ENCODE results near the gene PTPRM.
"Not testable (repeated sequence)": the region's sequence is repeated elsewhere in the genome, so short reads cannot be mapped to it uniquely, and the experiment has no call there.

The PTPRM gene

DNA sequence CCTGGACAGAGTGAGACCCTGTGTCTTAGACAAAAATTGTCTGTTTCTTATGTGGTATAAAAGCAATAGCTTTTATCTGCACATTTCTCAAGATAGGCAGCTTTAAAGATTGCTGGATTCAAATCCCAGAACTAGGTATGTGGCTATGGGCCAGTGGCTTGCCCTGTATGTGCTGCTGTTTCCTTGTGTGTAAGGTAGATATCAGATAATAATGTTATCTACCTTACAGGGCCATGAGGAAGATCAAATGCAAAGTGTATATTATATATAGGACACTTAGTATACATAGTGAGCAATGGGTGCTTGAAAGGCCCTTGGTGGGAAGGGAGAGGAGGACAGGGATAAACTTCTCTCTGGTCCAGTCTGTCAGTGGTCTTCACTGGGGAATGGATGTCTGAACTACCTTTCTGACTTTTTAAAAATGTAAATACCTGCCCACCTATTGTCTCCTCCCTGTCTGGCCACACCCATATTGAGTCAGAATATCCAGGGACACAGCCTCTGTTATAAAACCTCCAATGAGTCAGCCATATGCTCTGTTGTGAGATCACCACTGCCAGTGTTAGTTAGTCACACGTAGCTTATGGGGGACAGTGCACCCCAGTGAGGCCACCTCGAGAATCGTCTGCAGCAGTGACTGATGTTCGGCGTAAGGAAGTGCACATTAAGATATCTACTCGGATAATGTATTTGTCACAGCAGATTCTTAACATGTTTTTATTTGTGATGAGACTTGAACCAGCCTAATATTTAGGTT is 383.4 kb downstream of the PTPRM start:
- no peak for DNase-seq (ENCODE audit: low read depth)

DNA sequence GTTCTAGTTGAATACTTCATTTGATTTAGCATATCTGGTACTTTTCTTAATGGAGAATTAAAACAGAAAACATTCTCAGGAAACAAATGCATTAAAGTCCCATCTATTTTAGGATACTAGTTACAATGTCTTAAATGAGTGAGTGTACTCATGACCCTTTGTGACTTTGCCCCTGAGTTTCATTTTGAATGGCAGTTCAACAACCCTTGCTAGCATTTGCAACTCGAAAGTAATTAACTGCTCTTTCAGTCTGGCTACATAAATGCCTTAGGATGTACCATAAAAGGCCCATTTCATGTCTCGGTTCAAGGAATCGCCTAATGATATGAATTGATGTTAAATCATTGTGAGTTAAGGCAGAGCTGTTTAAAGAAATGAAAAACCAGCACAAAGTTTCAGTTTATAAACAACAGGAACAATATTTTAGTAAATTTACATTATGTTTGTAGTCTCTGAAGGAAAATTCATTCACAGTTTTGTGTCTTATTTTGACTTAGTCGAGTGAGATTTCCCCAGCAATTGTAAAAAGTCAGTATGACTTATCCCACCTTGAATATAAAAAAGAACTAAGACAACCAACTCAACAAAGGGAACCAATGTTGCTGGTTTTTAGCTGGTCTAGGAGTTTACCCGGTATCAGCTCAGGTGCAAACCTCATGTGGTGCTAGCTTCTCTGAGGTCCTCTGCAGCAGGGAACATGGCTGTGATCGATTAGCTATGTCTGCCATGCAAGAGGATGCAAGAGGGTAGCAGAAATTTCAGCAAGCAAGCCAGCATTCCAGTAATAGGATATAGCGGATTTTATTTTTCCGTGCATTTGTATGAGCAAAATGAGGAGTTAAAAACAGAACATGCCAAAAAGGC is 386.2 kb downstream of the PTPRM start:
- no peak for DNase-seq (ENCODE audit: low read depth)

DNA sequence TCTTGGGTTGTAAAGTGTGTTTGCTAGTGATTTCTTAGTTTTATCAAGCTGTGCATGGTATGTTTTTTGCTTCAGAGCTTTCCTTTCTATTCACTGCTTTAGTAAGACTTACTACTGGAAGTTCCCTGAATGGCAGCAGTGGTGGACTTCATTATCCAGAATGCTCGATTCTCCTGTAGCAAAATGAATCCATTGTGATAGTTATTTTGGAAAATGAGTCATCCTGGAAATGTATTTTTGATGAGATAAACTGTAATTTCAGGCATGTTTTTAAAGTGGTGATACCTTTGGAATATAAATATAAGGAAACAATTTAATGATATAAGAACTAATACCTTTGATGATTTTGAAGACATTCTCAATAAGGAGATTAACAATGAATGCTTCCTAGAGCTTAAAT is 387.1 kb downstream of the PTPRM start:
- DNase-seq (ENCODE audit: low read depth): no peak

DNA sequence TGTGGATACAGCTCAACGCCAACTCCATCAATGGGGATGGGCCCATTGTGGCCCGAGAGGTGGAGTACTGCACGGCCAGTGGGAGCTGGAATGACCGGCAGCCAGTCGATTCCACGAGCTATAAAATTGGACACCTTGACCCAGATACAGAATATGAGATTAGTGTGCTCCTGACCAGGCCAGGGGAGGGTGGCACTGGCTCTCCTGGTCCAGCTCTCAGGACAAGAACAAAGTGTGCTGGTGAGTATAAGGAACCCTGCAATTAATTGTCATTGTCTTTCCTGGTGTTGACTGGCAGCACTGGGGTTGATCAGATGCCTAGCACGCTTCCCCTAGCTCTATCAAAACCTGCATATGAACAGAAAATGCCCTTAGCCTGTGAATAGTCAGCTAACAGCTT is 388.1 kb downstream of the PTPRM start:
- no peak for DNase-seq (ENCODE audit: low read depth)

GRCh38 chr18:7957297-7957696 is 390.2 kb downstream of the PTPRM start:
- DNase-seq (ENCODE audit: low read depth): no peak

- no peak for DNase-seq (ENCODE audit: low read depth)
Observed at GRCh38 chr18:7958081-7958896, 391.2 kb downstream of the PTPRM start.

GRCh38 chr18:7958897-7959146 is 391.7 kb downstream of the PTPRM start:
- no peak for DNase-seq (ENCODE audit: low read depth)

- not testable (repeated sequence) for DNase-seq (ENCODE audit: low read depth)
Observed at GRCh38 chr18:7966682-7967081, 399.6 kb downstream of the PTPRM start.

DNA sequence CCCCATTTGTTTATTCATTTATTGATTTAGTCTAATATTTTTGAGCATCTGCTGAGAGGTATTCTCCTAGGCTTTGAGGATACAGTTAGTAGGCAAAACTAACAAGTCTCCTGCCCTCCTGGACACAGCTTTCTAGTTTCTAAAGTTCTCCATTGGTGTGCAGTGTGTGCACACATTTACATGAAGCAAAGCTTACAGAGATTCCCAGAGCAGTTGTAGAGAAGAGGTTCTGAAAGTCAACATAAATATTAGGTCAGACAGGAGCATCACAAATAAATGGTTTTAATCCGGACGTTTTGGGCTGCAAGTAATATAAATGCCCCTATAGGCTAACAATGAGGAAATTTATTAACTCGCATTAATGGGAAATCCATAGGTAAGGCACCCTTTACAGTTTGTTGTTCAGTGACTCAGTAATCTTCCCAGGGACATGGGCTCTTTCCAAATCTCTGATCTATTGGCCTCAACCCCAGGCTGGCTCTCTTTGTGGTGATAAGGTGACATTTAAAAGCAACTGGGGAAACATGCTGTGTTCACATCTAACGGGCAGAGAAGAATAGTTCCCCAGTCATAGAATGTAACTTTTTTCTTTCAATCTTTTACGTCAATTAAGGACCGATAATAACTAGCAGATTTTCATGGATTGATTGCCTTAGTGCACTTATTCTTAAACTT is 407.2 kb downstream of the PTPRM start:
- DNase-seq (ENCODE audit: low read depth): no peak

GRCh38 chr18:7977897-7978296 is 410.8 kb downstream of the PTPRM start:
- no peak for DNase-seq (ENCODE audit: low read depth)

GRCh38 chr18:7978834-7979233 is 411.7 kb downstream of the PTPRM start:
- DNase-seq (ENCODE audit: low read depth): no peak

DNA sequence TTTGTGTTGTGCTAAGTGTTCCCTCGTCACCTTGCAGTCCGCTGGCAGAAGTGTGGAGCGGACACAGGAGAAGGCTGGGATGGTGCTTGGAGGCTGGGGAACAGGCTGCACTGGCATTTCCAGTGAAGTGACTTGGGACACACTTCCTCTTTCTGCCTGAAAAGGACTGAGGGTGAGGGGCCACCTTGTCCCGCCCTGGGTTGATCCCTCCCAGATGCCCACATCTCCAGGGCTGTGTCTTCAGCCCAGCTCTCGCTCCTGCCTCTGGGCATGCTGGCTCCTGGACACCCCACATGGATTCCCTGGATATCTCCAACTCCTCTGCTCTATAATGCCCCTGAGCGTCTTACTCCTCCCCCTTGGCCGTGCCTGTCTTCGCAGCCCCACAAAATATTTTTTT is 412.6 kb downstream of the PTPRM start:
- DNase-seq (ENCODE audit: low read depth): no peak

GRCh38 chr18:7980136-7980535 is 413.0 kb downstream of the PTPRM start:
- no peak for DNase-seq (ENCODE audit: low read depth)

DNA sequence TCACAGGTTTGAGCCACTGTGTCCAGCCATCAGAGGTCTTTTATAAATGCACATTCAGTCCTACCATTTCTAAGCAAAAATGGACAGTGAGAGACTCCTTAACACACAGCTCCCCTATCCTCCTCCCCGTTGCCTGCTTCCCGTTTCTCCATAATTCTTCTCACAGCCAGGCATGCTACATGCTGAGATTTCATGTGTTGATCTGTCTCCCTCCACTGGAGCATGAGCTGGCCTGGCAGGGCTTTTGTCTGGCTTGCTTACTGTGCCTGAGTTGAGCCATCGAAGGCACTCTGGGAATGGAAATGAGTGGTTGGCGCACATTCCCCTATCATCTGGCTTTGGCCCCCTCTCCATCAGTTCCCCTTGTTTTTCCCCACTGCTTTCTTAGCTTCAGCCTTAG is 413.5 kb downstream of the PTPRM start:
- DNase-seq (ENCODE audit: low read depth): no peak

DNA sequence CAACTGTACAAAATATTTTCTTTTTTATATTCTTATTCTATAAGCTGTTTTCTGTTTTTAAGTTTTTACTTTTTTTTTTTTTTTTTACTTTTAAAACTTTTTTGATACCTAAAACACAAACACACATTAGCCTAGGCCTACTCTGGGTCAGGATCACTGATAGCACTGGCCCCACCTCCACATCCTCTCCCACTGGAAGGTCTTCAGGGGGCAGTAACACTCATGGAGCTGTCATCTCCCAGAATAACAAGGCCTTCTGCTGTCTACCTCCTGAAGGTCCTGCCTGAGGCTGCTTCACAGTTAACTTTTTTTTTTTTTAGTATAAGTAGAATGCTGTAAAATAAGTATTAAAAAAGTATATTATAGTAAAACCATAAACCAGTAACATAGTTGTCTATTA is 415.1 kb downstream of the PTPRM start:
- DNase-seq (ENCODE audit: low read depth): no peak

DNA sequence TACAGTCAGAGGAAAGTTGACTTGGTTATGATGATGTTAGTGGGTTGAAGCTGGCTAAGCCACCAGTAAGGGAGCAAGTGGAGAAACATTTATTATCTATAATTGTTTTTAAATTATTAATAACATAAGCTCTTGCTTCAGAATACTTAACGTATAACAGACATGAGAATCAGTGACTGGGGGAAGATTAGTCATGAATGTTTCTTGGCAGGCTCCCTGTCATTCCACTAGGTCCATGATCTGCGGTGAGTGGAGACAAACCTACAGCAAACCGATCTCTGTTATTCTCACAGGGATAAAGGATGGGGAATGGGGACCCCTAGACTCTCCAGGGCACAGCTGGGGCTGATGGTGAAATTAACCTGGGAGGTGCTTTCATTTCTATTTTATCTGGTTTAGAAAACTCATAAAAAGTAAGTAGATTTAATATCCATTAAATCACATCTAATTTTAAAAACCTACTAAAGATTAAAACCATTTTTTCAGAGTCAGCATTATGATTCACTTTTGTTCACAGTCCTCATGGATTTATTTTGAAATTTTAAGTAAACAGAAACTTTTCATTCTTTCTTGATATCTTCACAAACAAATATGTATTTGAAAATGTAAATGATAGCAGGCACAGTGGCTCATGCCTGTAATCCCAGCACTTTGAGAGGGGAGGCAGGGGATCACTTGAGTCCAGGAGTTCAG is 420.3 kb downstream of the PTPRM start:
- DNase-seq (ENCODE audit: low read depth): no peak

DNA sequence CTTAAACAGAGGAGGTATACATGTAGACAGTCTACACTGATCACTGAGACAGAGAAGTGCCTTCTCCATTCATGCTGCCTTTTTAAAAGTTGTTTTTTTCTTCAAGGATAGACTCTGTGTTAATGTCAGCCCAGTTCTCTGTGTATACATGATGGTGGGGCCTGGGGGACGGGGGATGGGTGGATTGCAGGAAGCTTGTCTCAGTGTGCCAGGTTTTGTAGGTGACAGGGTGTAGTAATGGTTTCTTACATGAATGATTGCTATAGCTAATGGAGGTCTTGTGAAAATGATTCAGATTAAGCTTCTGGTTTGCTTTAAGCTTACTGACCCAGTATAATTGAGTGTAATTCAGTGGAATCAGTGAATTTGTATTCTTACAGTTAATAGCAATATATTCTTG is 423.6 kb downstream of the PTPRM start:
- no peak for DNase-seq (ENCODE audit: low read depth)

DNA sequence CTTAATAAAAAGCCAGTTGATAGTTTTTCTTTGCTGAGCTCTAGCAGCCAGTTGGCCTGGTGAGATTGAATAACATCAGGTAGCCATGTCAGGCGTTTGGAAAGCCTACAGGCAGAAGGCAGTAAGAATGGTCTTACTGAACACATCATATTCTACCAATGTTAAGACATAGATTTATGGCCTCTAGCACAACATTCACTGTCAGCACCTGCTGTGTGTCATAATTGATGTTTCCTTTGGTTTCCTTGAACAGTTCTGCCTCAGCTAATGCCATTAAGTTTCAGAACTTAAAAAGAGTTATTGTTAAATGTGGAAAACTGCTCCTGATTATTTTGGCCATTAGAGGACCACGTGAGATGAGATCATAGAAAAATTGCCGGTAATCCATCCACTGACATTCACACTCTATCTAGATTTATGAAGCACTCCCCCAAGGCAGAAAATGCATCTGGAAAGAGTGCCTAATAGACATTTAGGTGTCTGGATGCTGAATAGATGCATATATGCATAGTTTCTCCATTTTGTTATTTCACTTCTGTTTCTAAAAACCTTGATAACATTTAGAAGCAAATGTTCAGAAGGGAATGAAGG is 434.7 kb downstream of the PTPRM start:
- no peak for DNase-seq (ENCODE audit: low read depth)

- no peak for DNase-seq (ENCODE audit: low read depth)
Observed at GRCh38 chr18:8003878-8004675, 437.0 kb downstream of the PTPRM start.

DNA sequence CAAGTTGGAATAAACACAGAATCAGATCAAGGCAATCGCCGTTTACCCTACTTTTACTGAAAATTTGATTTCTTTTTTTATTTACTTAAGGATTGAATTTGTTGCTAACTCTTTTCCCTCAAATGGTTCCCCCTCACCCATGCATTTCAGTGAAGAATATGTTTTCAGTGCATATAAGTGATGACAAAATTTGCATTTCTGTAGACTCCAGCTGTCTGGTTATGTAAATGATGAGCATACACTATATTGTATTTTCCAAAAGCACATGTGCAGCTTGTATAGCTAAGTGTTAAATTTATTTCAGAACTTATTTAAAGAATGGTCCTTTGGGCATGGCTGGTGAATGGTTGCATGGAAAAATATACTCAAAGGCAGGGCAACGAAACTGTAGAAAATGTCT is 437.7 kb downstream of the PTPRM start:
- DNase-seq (ENCODE audit: low read depth): no peak

All from activated gamma-delta T cell treated with anti-CD3 and anti-CD28 coated beads, Interleukin-2, amount 50 U/mL, for 16 hours (primary cell).